ENCODE measurements around the gene EGLN3.

GRCh38 chr14:33928895-33929294 is 22.0 kb downstream of the EGLN3 start:
- no peak for TF ChIP-seq POLR2A (IDR thresholded peaks at IDR 0.05)
- TF ChIP-seq CTCF (IDR thresholded peaks at IDR 0.05): no peak
